Hepatocyte (in vitro differentiated cells): Measurements from ENCODE around the gene FAM20A.

Experiments used
- EZH2 ChIP-seq: fragments of 200-600 bp; sonication (generic); IDR thresholded peaks from 2 replicates; pipeline ENCODE4 v1.6.1; 2016; ENCODE audit warnings: antibody characterized with exemption, mild to moderate bottlenecking, borderline replicate concordance
- EZH2phosphoT487 ChIP-seq: fragments of 200-600 bp; sonication (generic); IDR thresholded peaks from one replicate; pipeline ENCODE4 v1.6.1; 2018; ENCODE audit warnings: antibody characterized with exemption, mild to moderate bottlenecking, low read depth, moderate library complexity; ENCODE audit not compliant: unreplicated experiment, severe bottlenecking
- TF ChIP-seq, protein P1 (sequence below): fragments of 200-600 bp; sonication (generic); IDR thresholded peaks from 2 replicates; pipeline ENCODE4 v1.5.1; 2016; ENCODE audit warnings: antibody characterized with exemption, mild to moderate bottlenecking; ENCODE audit not compliant: poor library complexity

DNA sequence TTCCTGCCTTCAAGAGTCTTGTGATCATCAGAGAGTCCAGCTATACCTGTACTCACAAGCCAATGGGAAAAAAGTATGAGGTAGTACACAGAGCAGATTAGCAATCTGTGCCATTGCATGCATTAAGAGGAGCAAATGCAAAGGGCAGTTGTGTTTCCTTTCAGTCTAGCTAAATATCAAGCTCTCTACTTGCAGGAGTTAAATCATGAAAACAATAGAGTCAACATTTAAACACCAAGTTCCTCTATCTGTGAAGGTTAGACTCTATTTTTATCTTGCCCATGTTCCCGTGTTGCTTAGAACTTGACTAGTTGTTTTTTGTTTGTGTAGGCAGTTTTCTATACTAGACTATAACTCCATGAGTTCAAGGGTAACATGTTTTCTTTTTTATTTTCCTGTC lies 4.7 kb upstream of the FAM20A start:
- TF ChIP-seq EZH2 (no peak), EZH2phosphoT487 (no peak)
- TF ChIP-seq, protein P1, sequence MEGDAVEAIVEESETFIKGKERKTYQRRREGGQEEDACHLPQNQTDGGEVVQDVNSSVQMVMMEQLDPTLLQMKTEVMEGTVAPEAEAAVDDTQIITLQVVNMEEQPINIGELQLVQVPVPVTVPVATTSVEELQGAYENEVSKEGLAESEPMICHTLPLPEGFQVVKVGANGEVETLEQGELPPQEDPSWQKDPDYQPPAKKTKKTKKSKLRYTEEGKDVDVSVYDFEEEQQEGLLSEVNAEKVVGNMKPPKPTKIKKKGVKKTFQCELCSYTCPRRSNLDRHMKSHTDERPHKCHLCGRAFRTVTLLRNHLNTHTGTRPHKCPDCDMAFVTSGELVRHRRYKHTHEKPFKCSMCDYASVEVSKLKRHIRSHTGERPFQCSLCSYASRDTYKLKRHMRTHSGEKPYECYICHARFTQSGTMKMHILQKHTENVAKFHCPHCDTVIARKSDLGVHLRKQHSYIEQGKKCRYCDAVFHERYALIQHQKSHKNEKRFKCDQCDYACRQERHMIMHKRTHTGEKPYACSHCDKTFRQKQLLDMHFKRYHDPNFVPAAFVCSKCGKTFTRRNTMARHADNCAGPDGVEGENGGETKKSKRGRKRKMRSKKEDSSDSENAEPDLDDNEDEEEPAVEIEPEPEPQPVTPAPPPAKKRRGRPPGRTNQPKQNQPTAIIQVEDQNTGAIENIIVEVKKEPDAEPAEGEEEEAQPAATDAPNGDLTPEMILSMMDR = no peak
